Stimulated activated CD4-positive, alpha-beta T cell treated with anti-CD3 and anti-CD28 coated beads, Interleukin-1b, Interleukin-23, amount 100 ng/mL, for 24 hours (primary cell): ENCODE results near the gene ST13.
"Not testable (repeated sequence)": the region's sequence is repeated elsewhere in the genome, so short reads cannot be mapped to it uniquely, and the experiment has no call there.

Experiments
- DNase-seq, 4 experiments: peaks; one replicate each; pipeline ENCODE4 v3.0.0-alpha.2; 2020; ENCODE audit warnings: low read depth in 4 of 4, low spot score in 1 of 4

The ST13 gene

GRCh38 chr22:40789131-40789530 lies 67.3 kb downstream of the ST13 start:
- no peak for DNase-seq

GRCh38 chr22:40782521-40782920 lies 73.9 kb downstream of the ST13 start:
- DNase-seq: no peak

GRCh38 chr22:40781749-40782148 lies 74.7 kb downstream of the ST13 start:
- not testable (repeated sequence) for DNase-seq
